K562 (cell line): Measurements from ENCODE around the gene IL1RL1. TPM values are rescaled to one million over a fixed set of nuclear protein-coding genes. Genes with fewer than 3 reads are reported as not detected.

ENCODE experiments used
- ATAC-seq: fragments of 200-7000 bp; cut with Tn5 transposase; 3 replicates; pipeline ENCODE4 v1.9.1; 2020; ENCODE audit warnings: moderate library complexity
- BruUV-seq: library from RNA; stranded (reverse); fragments of 400-500 nt; replicated peaks from 2 replicates; lab custom pipeline; 2021; lab: Mats Ljungman, UMichigan
- CTCF ChIA-PET: fragments of 300-600 bp; formaldehyde crosslinking; extraction: SDS; loops from one replicate; lab custom pipeline; 2021; ENCODE audit warnings: low intra/inter-chr PET ratio; lab: Yijun Ruan, JAX
- POLR2A ChIA-PET: fragments of 300-600, 350-650 bp; sonication (Branson Sonifier 250); formaldehyde crosslinking; extraction: SDS; loops from one replicate; lab custom pipeline; 2021; ENCODE audit warnings: antibody characterized with exemption, inconsistent platforms; lab: Yijun Ruan, JAX
- DNase-seq, 4 experiments: peaks; one replicate each; pipeline versions ENCODE4 v3.0.0 to v3.0.0-alpha.2; 2011 to 2018; ENCODE audit warnings: low spot score in 3 of 4, mixed read lengths in 3 of 4; ENCODE audit errors: extremely low read depth in 1 of 4
- FAIRE-seq: peaks from 2 replicates; lab custom pipeline; 2011; peaks lifted over from hg19 to GRCh38; lab: Jason Lieb, UNC
- H2AFZ ChIP-seq: 2 replicates; pipeline ENCODE4 v1.6.0; 2011; ENCODE audit warnings: low read depth, low read length, control low read depth, inconsistent platforms
- H3K27ac ChIP-seq: fragments of 200-600 bp; 3 replicates; pipeline ENCODE4 v1.8.0; 2011; ENCODE audit warnings: low read depth, mild to moderate bottlenecking, control low read depth, inconsistent platforms, low read length, moderate library complexity, mixed read lengths; ENCODE audit errors: extremely low read depth
- H3K27me3 ChIP-seq, 2 experiments: fragments of 300-600 bp in 1 of 2; 2 replicates in 1 of 2; 3 replicates in 1 of 2; pipeline versions ENCODE4 v1.6.0 to v1.8.0; 2011; ENCODE audit warnings: inconsistent platforms in 2 of 2, low read length in 2 of 2, mild to moderate bottlenecking in 1 of 2, mixed read lengths in 1 of 2, moderate library complexity in 1 of 2; ENCODE audit not compliant: control insufficient read depth in 2 of 2, insufficient read depth in 2 of 2
- H3K36me3 ChIP-seq: fragments of 300-600 bp; 3 replicates; pipeline ENCODE4 v1.8.0; 2011; ENCODE audit warnings: mild to moderate bottlenecking, low read length, inconsistent platforms; ENCODE audit not compliant: control insufficient read depth, insufficient read depth
- H3K4me1 ChIP-seq, 2 experiments: fragments of 200-600 bp in 1 of 2; replicated peaks in 1 of 2; 2 replicates in 1 of 2; 3 replicates in 1 of 2; pipeline versions ENCODE4 v1.5.1 to v1.8.0; 2011; ENCODE audit warnings: inconsistent platforms in 2 of 2, low read length in 2 of 2, mild to moderate bottlenecking in 1 of 2, mixed read lengths in 1 of 2, moderate library complexity in 1 of 2; ENCODE audit not compliant: control insufficient read depth in 2 of 2, insufficient read depth in 2 of 2
- H3K4me2 ChIP-seq: 2 replicates; pipeline ENCODE4 v1.6.1; 2011; ENCODE audit warnings: low read length, control low read depth, inconsistent platforms, mixed read lengths; ENCODE audit not compliant: insufficient read depth
- H3K4me3 ChIP-seq: fragments of 200-600 bp; sonication (generic), shearing (Covaris generic); 2 replicates; pipeline ENCODE4 v1.5.1; 2016; ENCODE audit warnings: control low read depth, inconsistent platforms
- H3K79me2 ChIP-seq: fragments of 200-600 bp; 3 replicates; pipeline ENCODE4 v1.8.0; 2011; ENCODE audit warnings: low read length, inconsistent platforms; ENCODE audit not compliant: control insufficient read depth, insufficient read depth
- H3K9ac ChIP-seq, 2 experiments: 2 replicates each; pipeline versions ENCODE4 v1.6.0 to v1.6.1; 2011; ENCODE audit warnings: low read depth in 2 of 2, low read length in 2 of 2, control low read depth in 1 of 2, inconsistent platforms in 1 of 2, mild to moderate bottlenecking in 1 of 2, mixed read lengths in 1 of 2; ENCODE audit not compliant: insufficient read depth in 1 of 2
- H3K9me1 ChIP-seq: one replicate; pipeline ENCODE4 v1.6.0; 2011; ENCODE audit warnings: inconsistent platforms, mild to moderate bottlenecking, low read length, moderate library complexity; ENCODE audit not compliant: control insufficient read depth, insufficient read depth
- H3K9me3 ChIP-seq: replicated peaks from 2 replicates; pipeline ENCODE4 v1.5.1; 2011; ENCODE audit warnings: low read depth, low read length, inconsistent platforms; ENCODE audit not compliant: control insufficient read depth, insufficient read depth
- H4K20me1 ChIP-seq: replicated peaks from 2 replicates; pipeline ENCODE4 v1.6.1; 2011; ENCODE audit warnings: low read length, inconsistent platforms, mixed read lengths; ENCODE audit not compliant: control insufficient read depth, insufficient read depth
- BDP1 ChIP-seq: IDR thresholded peaks from 3 replicates; pipeline ENCODE4 v1.6.1; 2011; ENCODE audit not compliant: insufficient read length, insufficient read depth
- BRF1 ChIP-seq: IDR thresholded peaks from 3 replicates; pipeline ENCODE4 v1.6.1; 2011; ENCODE audit warnings: borderline replicate concordance, mild to moderate bottlenecking; ENCODE audit not compliant: insufficient read length; ENCODE audit errors: extremely low read depth
- CBFB ChIP-seq: sonication (generic); formaldehyde crosslinking; IDR thresholded peaks from 2 replicates; pipeline ENCODE4 v1.4.0; 2020; ENCODE audit warnings: mild to moderate bottlenecking, missing genetic modification reagents
- CBX3 ChIP-seq, 2 experiments: IDR thresholded peaks; 1 replicate in 1 of 2; 2 replicates in 1 of 2; pipeline ENCODE4 v1.6.1; 2012; ENCODE audit warnings: inconsistent platforms in 2 of 2, low read length in 2 of 2, borderline replicate concordance in 1 of 2, control low read depth in 1 of 2
- CXXC5 ChIP-seq: fragments of 250-450 bp; sonication (Bioruptor Pico); IDR thresholded peaks from 2 replicates; pipeline ENCODE4 v1.8.0; 2022; ENCODE audit warnings: inconsistent platforms, mild to moderate bottlenecking, moderate library complexity
- EHMT2 ChIP-seq: fragments of 450-650 bp; IDR thresholded peaks from 2 replicates; pipeline ENCODE4 v1.6.1; 2018; ENCODE audit warnings: antibody characterized with exemption
- HMG20A ChIP-seq: fragments of 450-650 bp; formaldehyde crosslinking; conservative IDR thresholded peaks from 2 replicates; pipeline ENCODE4 v1.4.0; 2020; ENCODE audit warnings: mild to moderate bottlenecking, mixed read lengths
- MCM5 ChIP-seq: fragments of 450-650 bp; IDR thresholded peaks from 2 replicates; pipeline ENCODE4 v1.6.1; 2016; ENCODE audit warnings: low read depth
- MECOM ChIP-seq: fragments of 250-450 bp; sonication (Bioruptor Pico); IDR thresholded peaks from 2 replicates; pipeline ENCODE4 v1.8.0; 2022; ENCODE audit warnings: inconsistent platforms
- SAFB ChIP-seq: fragments of 200-400 bp; formaldehyde crosslinking; IDR thresholded peaks from 2 replicates; pipeline ENCODE4 v1.6.1; 2017; ENCODE audit warnings: low read depth, low read length, borderline replicate concordance
- SNRNP70 ChIP-seq: fragments of 200-400 bp; formaldehyde crosslinking; optimal IDR thresholded peaks from 2 replicates; pipeline ENCODE3; 2017; ENCODE audit warnings: low read depth, low read length
- USF2 ChIP-seq: sonication (generic); formaldehyde crosslinking; IDR thresholded peaks from 2 replicates; pipeline ENCODE4 v1.5.0; 2020; ENCODE audit warnings: missing genetic modification reagents
- ZNF263 ChIP-seq: sonication (generic); formaldehyde crosslinking; IDR thresholded peaks from 2 replicates; pipeline ENCODE4 v1.8.0; 2022; ENCODE audit warnings: mild to moderate bottlenecking, missing genetic modification reagents, borderline replicate concordance
- ZNF274 ChIP-seq: IDR thresholded peaks from 2 replicates; pipeline ENCODE4 v1.6.1; 2011; ENCODE audit warnings: low read depth, mild to moderate bottlenecking, low read length, moderate library complexity, borderline replicate concordance
- ZNF445 ChIP-seq: fragments of 250-450 bp; sonication (Bioruptor Pico); IDR thresholded peaks from 2 replicates; pipeline ENCODE4 v1.4.0; 2020; ENCODE audit warnings: low read depth, mild to moderate bottlenecking, moderate library complexity
- WGBS: fragments of 100-300 bp; shearing (Covaris generic); methylation state at CpG from one replicate; pipeline ENCODE4 v1.1.6; 2016; ENCODE audit warnings: low coverage, mixed read lengths; ENCODE audit not compliant: insufficient coverage; ENCODE audit errors: missing lambda C conversion rate; 5-methylcytosine and 5-hydroxymethylcytosine counted together
- in situ Hi-C: fragments of 300-500 bp; cut with MboI; formaldehyde crosslinking; loops from 4 replicates; pipeline ENCODE4 v1.15.0; 2018; ENCODE audit warnings: inconsistent platforms, mixed read lengths
- intact Hi-C: fragments of 100-400 bp; cut with micrococcal nuclease; formaldehyde crosslinking; loops from 2 replicates; pipeline ENCODE4 v1.14.2; 2022
- polyA plus RNA-seq, 8 experiments: library from polyadenylated mRNA; depleted of rRNA in 4 of 8; stranded (reverse) in 5 of 8; unstranded in 3 of 8; fragments of >200 nt; fragmentation: Nextera tagmentation in 2 of 8; fragmentation: Illumina TruSeq in 1 of 8; extraction: Ambion mirVana in 2 of 8; extraction: Trizol in 1 of 8; gene quantifications; 2 replicates each; pipeline versions ENCODE4 v1.2.1 to v1.2.3, GENCODE V29; 2011 to 2014; ENCODE audit warnings: inconsistent platforms in 1 of 8, missing spikeins in 1 of 8
- total RNA-seq, 7 experiments: library from RNA; depleted of rRNA in 6 of 7; stranded (reverse); fragments of >200 nt in 6 of 7; fragmentation: Illumina TruSeq in 2 of 7; extraction: Trizol in 2 of 7; gene quantifications; 2 replicates each; pipeline versions ENCODE4 v1.2.1 to v1.2.3, GENCODE V29; 2011 to 2021; ENCODE audit warnings: low replicate concordance in 1 of 7

IL1RL1 gene
- total and polyA plus RNA-seq, 9 of the 15 experiments (the other 6 are each of a cell fraction or from before 2014, with no cell fraction given) = 0.06 to 3.3 (median 0.59) TPM

- Histone ChIP-seq H3K27ac (no peak overlapping the region), H3K27me3 (peaks cover 0 to 2% of the 10 kb centered on the region in 2 experiments; a peak in 1 of 5 replicates), H4K20me1 (no peaks in the 10 kb centered on the region), H3K9ac (no peak overlapping the region), H3K4me3 (no peak overlapping the region), H3K79me2 (no peaks in the 10 kb centered on the region), H3K36me3 (no peaks in the 10 kb centered on the region), H3K4me2 (no peak overlapping the region), H3K9me1 (no peaks in the 10 kb centered on the region), H3K4me1 (no peaks in the 10 kb centered on the region), H2AFZ (no peak overlapping the region), H3K9me3 (no peaks in the 10 kb centered on the region)
- no peak for DNase-seq
- ATAC-seq = no peak
- in situ Hi-C loops = no loop called here
- CTCF ChIA-PET = no interaction called here
- intact Hi-C loops = no loop called here
- no peak for FAIRE-seq
- POLR2A ChIA-PET = interaction anchor here (0.6 kb wide), 1 partner anchor 438 kb away, joined by 3 read pairs; no protein-coding TSS in a partner anchor
- BruUV-seq = no TSS peak
- 11% methylated on average over 2 of the region's 2 CpGs for WGBS
- TF ChIP-seq BDP1 (no peak), ZNF263 (CRISPR knock-in tag) (no peak), USF2 (CRISPR knock-in tag) (no peak), SNRNP70 (no peak), ZNF445 (CRISPR knock-in tag) (no peak), CBFB (CRISPR knock-in tag) (no peak), CXXC5 (no peak), SAFB (no peak), MCM5 (no peak), CBX3 (IDR thresholded peaks at IDR 0.05; ENCODE audit: borderline replicate concordance in 1 of 2, low read length in 2 of 2) (no peak), EHMT2 (no peak), BRF1 (no peak), MECOM (CRISPR knock-in tag) (no peak), HMG20A (no peak), ZNF274 (no peak)
Measured at GRCh38 chr2:102282678-102283091, 28.7 kb upstream of the IL1RL1 start.
